Right cardiac atrium (tissue), 5 donors: ENCODE measurements around the gene TRIP10. TPM values are rescaled to one million over a fixed set of nuclear protein-coding genes. Genes with fewer than 3 reads are reported as not detected.
"Not testable (repeated sequence)": the region's sequence is repeated elsewhere in the genome, so short reads cannot be mapped to it uniquely, and the experiment has no call there.

Source experiments
- ATAC-seq, 2 donors: fragments of 200-7000 bp; cut with Tn5 transposase; one replicate each; pipeline versions ENCODE4 v1.8.0 to v1.9.1; 2020; ENCODE audit warnings: moderate library complexity in 2 of 2, mild to moderate bottlenecking in 1 of 2
- DNase-seq, 3 donors: peaks; one replicate each; pipeline ENCODE4 v3.0.0-alpha.2; 2020
- H3K27ac ChIP-seq: one replicate; pipeline ENCODE4 v1.5.1; 2013; ENCODE audit warnings: mild to moderate bottlenecking, low read length, control low read depth, moderate library complexity
- H3K27me3 ChIP-seq: one replicate; pipeline ENCODE4 v1.6.1; 2013; ENCODE audit not compliant: control insufficient read depth, insufficient read depth
- H3K4me1 ChIP-seq: one replicate; pipeline ENCODE4 v1.6.1; 2013; ENCODE audit warnings: low read length; ENCODE audit not compliant: control insufficient read depth, insufficient read depth
- H3K4me3 ChIP-seq: one replicate; pipeline ENCODE4 v1.5.1; 2013; ENCODE audit warnings: low read length, control low read depth
- H3K9me3 ChIP-seq: one replicate; pipeline ENCODE4 v1.6.1; 2013; ENCODE audit warnings: low read length; ENCODE audit not compliant: control insufficient read depth
- WGBS: extraction: QIAGEN DNeasy Blood & Tissue Kit; methylation state at CpG from one replicate; pipeline ENCODE4 v1.1.7; 2013; 5-methylcytosine and 5-hydroxymethylcytosine counted together
- intact Hi-C, 4 donors: fragments of 100-400 bp; cut with DNase I; formaldehyde crosslinking; loops; one replicate each; pipeline versions ENCODE4 v1.11.0 to v1.14.0; 2022 to 2023
- polyA plus RNA-seq: library from polyadenylated mRNA; stranded (reverse); fragments of 200-250 nt; gene quantifications from one replicate; pipeline ENCODE4 v1.2.3, GENCODE V29; 2013
- total RNA-seq, 4 donors: library from RNA; stranded (reverse); fragmentation: NEBNext Ultra II Directional; extraction: Animal tissue kit (Norgen Biotek cat#: 25700); gene quantifications; one replicate each; pipeline ENCODE4 v1.2.1, GENCODE V29; 2021
- donor health status: healthy with polysubstance abuse.
- donor health status: DM: no; HTN: yes; CAD: no.
- donor health status: DM: no; HTN: no; CAD: no.
- donor health status: DM: no; HTN: yes; CAD: no; lungs with severe emphysema.
- donor health status: DM: yes; HTN: yes; CAD: no.

TRIP10 gene
- total and polyA plus RNA-seq, 5 donors, result 68.8 to 92.6 (median 83.8) TPM

DNA sequence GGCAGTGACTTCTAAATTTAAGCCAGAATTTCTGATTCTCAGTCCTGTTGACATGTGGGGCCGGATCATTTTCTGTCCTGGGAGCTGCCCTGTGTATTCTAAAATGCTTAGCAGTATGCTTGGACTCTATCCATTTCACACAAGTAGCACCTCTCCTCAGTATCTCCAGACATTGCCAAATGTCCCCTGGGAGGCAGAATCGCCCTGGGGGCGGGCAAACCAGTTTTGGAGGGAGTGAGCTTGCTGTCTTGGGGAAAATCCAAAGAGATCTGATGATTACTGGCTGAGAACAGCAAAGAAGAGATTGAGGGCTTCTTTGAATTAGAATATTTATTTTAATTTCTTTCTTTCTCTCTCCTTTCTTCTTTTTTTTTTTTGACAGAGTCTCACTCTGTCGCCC is 49.4 kb downstream of the TRIP10 start:
- no peak overlapping the region for H3K4me3 ChIP-seq
- no peaks in the 10 kb centered on the region for H3K27me3 ChIP-seq
- intact Hi-C loops, result no loop called here
- H3K4me1 ChIP-seq, result no peaks in the 10 kb centered on the region
- no peak for ATAC-seq
- 65% methylated on average over 4 of the region's 4 CpGs for WGBS
- no peaks in the 10 kb centered on the region for H3K9me3 ChIP-seq
- no peak overlapping the region for H3K27ac ChIP-seq
- no peak for DNase-seq

DNA sequence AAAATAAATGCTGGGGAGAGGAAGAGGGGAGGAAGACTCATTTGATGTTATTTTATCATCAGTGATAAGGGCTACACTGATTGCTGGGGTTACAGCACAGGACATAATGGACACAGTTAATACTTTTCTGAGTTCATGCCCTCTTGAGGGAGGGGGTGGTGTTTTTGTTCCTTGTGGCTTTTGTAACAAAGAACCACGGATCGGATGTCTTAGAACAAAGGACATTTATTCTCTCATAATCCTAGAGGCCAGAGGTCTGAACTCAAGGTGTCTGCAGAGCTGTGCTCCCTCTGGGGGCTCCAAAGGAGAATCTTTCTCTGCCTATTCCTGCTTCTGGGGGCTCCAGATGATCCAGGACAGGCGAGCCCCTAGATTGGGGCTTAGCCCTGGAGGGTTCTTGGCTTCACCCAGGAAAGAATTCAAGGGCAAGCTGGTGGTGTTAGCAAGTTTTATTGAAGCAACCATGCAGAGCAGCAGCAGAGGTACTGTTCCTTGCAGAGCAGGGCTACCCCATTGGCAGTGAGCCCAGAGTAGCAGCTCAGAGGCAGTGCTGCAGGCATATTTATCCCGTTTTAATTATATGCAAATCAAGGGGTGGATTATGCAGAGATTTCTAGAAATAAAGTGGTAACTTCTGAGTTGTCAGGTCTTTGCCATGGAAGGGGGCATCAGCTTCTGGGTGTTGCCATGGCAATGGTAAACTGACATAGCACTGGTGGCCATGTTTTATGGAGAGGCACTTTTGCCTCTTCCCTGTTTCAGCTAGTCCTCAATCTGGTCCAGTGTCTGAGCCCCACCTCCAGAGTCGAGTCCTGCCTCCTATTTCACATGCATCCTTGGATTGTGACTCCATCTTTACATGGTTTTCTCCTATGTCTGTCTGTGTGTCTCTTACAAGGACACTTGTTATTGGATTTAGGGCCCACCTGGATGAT is 51.0 kb downstream of the TRIP10 start:
- Histone ChIP-seq H3K4me1 (no peaks in the 10 kb centered on the region), H3K27ac (no peak overlapping the region), H3K4me3 (no peak overlapping the region), H3K9me3 (peaks cover 6% of the 10 kb centered on the region), H3K27me3 (no peaks in the 10 kb centered on the region)
- 52% methylated on average over 5 of the region's 5 CpGs for WGBS
- intact Hi-C loops, result no loop called here
- ATAC-seq (no peak), DNase-seq (no peak)

DNA sequence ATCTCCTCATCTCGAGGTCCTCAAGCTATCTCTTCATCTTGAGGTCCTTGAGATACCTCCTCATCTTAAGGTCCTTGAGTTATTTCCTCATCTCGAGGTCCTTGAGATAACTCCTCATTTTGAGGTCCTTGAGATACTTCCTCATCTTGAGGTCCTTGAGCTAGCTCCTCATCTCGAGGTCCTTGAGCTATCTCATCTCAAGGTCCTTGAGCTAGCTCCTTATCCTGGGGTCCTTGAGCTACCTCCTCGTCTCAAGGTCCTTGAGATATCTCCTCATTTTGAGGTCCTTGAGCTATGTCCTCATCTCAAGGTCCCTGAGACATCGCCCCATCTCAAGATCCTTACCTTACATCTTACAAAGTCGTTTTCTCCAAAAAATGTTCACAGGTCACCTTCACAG is 51.8 kb downstream of the TRIP10 start:
- Histone ChIP-seq H3K27me3 (no peaks in the 10 kb centered on the region), H3K4me1 (no peaks in the 10 kb centered on the region), H3K9me3 (peaks cover 6% of the 10 kb centered on the region), H3K27ac (no peak overlapping the region), H3K4me3 (no peak overlapping the region)
- no peak for ATAC-seq
- intact Hi-C loops, result no loop called here
- WGBS, result 61% methylated on average over 6 of the region's 6 CpGs
- no peak for DNase-seq

DNA sequence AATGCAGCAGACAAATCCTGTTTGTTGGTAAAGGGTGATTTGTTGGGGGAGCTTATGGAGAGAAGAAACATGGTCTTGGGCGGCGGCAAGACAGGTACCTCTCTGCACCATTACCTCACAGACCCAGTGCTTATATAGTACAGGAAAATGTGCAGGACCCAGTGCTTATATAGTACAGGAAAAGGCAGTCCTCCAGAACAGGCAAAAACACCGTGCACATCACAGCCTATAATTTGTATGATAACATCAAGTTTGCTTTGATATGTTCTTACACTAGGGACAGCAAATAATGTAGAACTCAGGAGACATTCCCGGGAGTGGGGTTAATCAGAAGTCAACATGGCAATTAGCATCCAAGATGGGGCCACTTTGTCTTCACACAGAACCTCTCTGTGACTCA is 53.9 kb downstream of the TRIP10 start:
- Histone ChIP-seq H3K4me1 (no peaks in the 10 kb centered on the region), H3K27me3 (no peaks in the 10 kb centered on the region), H3K9me3 (peaks cover 6% of the 10 kb centered on the region), H3K27ac (no peak overlapping the region), H3K4me3 (no peak overlapping the region)
- intact Hi-C loops, result no loop called here
- no peak for ATAC-seq
- WGBS, result 75% methylated on average over 4 of the region's 4 CpGs
- no peak for DNase-seq

DNA sequence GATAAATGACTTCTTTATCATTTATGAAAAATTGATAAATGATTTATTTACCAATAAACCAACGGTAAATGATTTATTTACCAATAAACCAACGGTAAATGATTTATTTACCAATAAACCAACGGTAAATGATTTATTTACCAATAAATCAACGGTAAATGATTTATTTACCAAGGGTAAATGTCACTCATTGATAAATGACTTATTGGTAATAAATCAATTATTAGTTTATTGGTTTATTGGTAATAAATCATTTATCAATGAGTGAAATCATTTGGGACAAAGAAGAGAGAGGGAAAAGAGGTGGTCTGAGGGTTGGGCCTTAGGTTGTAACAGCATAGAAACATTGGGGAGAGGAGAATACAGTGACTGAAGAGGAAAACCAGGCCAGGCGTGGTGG is 54.5 kb downstream of the TRIP10 start:
- H3K27me3 ChIP-seq, result no peaks in the 10 kb centered on the region
- intact Hi-C loops, result no loop called here
- ATAC-seq, result no peak
- H3K4me1 ChIP-seq, result no peaks in the 10 kb centered on the region
- WGBS, result 87% methylated on average over 5 of the region's 5 CpGs
- no peak for DNase-seq
- H3K4me3 ChIP-seq, result no peak overlapping the region
- H3K9me3 ChIP-seq, result peaks cover 6% of the 10 kb centered on the region
- H3K27ac ChIP-seq, result no peak overlapping the region

DNA sequence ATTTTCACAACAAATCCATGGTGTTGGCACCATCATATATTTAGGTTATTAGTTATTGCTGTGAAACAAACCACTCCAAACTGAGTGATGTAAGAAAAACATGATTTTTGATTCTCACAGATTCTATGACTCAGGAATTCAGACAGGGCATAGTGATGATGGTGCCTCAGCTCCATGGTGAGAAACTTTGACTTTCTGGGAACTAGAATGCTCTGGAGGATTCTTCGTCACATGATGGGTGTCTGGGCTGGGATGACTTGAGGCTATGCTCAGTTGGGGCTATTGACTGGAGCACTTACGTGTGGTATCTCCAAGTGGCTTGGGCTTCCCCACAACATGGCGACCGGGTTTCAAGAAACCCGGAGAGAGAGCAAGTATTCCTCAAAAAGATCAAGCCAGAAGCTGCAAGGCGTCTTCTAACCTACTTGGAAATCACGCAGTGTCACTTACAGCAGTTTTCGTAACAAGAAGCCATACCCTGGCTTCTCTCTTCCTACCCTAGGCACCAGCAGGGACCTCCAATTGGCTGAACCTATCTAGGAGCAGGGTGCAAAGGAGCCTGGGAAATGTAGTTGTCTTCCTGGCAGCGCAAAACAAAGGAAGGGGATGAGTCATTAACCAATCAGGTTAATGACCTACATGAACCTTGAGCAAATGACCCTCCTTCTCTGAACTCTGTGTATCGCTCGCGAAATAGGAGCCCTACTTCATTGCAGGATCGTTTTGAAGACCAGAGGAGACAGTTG is 55.4 kb downstream of the TRIP10 start:
- H3K4me3 ChIP-seq, result no peak overlapping the region
- intact Hi-C loops, result no loop called here
- DNase-seq (no peak), ATAC-seq (no peak)
- H3K27me3 ChIP-seq, result no peaks in the 10 kb centered on the region
- no peaks in the 10 kb centered on the region for H3K4me1 ChIP-seq
- 68% methylated on average over 13 of the region's 13 CpGs for WGBS
- H3K9me3 ChIP-seq, result peaks cover 6% of the 10 kb centered on the region
- H3K27ac ChIP-seq, result no peak overlapping the region

DNA sequence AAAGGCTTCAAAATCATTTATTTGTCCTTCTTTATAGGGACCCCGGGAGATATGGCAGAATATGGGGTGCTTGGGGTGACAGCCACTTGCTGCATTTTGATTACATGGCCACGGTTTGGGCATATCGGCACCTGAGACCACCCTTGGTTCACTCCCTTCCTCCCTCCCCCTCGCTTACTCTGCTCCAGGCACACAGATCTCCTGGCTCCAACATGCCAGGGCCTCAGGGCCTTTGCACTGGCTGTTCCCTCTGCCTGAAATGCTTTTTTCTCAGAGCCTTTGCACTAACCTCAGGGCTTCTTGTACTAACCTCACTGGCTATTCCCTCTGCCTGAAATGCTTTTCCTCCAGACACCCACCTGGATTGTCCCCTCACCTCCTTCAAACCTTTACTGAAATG is 56.8 kb downstream of the TRIP10 start:
- H3K27me3 ChIP-seq, result no peaks in the 10 kb centered on the region
- H3K4me1 ChIP-seq, result no peaks in the 10 kb centered on the region
- intact Hi-C loops, result no loop called here
- H3K4me3 ChIP-seq, result no peak overlapping the region
- no peak for DNase-seq
- H3K9me3 ChIP-seq, result peaks cover 6% of the 10 kb centered on the region
- no peak for ATAC-seq
- H3K27ac ChIP-seq, result no peak overlapping the region
- 85% methylated on average over 4 of the region's 4 CpGs for WGBS

DNA sequence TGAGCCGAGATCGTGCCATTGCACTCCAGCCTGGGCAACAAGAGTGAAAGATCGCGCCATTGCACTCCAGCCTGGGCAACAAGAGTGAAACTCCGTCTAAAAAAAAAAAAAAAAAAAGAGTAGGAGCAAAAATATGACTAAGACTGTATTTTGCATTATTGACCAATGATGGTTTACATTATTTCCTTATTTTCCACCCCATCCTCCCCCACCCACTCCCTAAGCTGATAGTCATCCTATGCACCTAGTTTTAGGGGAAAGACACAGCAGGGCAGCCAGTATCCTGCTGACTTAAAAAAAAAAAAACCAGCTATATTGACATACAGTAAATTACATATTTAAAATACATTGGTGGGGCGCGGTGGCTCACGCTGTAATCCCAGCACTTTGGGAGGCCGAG is 58.2 kb downstream of the TRIP10 start:
- H3K27me3 ChIP-seq, result no peaks in the 10 kb centered on the region
- no peak overlapping the region for H3K4me3 ChIP-seq
- ATAC-seq (no peak), DNase-seq (no peak)
- no peak overlapping the region for H3K27ac ChIP-seq
- H3K9me3 ChIP-seq, result peaks cover 6% of the 10 kb centered on the region
- 86% methylated on average over 9 of the region's 9 CpGs for WGBS
- intact Hi-C loops, result no loop called here
- no peaks in the 10 kb centered on the region for H3K4me1 ChIP-seq

DNA sequence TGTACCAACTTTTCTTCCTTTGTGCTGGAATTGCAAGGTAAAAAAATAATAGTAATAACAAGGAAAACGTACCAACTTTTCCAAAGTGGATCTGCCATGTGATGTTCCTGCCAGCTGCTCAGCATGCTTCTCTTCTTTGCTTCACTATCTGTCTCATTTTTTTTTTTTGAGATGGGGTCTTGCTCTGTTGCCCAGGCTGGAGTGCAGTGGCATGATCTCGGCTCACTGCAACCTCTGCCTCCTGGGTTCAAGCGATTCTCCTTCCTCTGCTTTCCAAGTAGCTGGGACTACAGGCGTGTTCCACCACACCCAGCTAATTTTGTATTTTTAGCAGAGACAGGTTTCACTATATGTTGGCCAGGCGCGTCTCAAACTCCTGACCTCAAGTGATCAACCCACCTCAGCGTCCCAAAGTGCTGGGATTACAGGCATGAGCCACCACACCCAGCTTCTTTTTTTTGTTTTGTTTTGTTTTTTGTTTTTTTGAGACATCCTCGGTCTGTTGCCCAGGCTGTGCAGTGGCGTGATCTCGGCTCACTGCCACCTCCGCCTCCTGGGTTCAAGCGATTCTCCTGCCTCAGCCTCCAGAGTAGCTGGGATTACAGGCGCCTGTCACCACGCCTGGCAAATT is 60.8 kb downstream of the TRIP10 start:
- H3K27me3 ChIP-seq, H3K9me3 ChIP-seq, ATAC-seq, H3K27ac ChIP-seq, DNase-seq, H3K4me1 ChIP-seq, intact Hi-C loops, H3K4me3 ChIP-seq: not testable (repeated sequence)
- 79% methylated on average over 14 of the region's 14 CpGs for WGBS

DNA sequence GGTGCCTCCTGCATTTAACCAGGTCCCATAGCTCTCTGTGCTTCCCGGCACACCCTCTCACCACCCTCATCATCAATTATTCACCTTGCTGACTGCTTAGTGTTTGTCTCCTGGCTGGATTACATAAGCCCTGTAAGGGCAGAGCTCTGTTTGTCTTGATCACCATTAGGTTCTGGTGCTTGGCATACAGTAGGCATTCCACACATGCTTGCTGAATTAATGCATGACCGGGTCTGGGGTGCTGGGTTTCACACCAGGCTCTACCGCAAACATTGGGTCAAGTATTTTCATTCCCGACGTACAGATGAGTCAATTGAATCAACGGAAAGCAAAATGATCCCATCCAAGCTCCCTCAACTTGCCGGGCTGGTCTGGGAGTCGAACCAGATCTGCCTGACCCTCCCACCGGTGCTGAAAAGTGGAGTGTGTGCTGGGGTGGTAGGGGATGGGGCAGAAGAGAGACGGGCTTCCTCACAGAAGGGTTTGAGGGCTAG is 61.6 kb downstream of the TRIP10 start:
- intact Hi-C loops, result no loop called here
- H3K4me1 ChIP-seq, result no peaks in the 10 kb centered on the region
- H3K27ac ChIP-seq, result peak overlapping the region; percentile 21
- 32% methylated on average over 10 of the region's 10 CpGs for WGBS
- DNase-seq (no peak), ATAC-seq (no peak)
- no peaks in the 10 kb centered on the region for H3K27me3 ChIP-seq
- no peaks in the 10 kb centered on the region for H3K9me3 ChIP-seq
- H3K4me3 ChIP-seq, result peak overlapping the region; percentile 12
